Measurements from ENCODE around the gene SDK2. TPM values are rescaled to one million over a fixed set of nuclear protein-coding genes. Genes with fewer than 3 reads are reported as not detected.
A peak's percentile ranks its signal among the peaks of the same experiment; 100 is the strongest.
"Not testable (repeated sequence)": the region's sequence is repeated elsewhere in the genome, so short reads cannot be mapped to it uniquely, and the experiment has no call there.

SDK2 gene
- total and polyA plus RNA-seq, 7 experiments from 2014 or later = 0.64 to 14.1 (median 8.2) TPM

DNA sequence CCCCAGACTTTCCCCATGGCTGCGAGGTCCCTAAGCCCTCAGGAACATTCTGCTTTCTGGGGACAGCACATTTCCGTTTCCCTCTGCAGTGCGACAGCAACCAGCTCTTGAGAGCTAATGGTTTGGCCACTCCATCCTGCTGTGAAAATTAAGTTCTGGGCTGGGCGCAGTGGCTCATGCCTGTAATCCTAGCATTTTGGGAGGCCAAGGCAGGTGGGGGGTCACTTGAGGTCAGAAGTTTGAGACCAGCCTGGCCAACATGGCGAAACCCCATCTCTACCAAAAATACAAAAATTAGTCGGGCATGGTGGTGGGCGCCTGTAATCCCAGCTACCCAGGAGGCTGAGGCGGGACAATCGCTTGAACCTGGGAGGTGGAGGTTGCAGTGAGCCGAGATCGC is 331.4 kb downstream of the SDK2 start:
- peaks cover 9 to 10% of the 10 kb centered on the region in 2 donors for H3K4me1 ChIP-seq (ENCODE audit: control insufficient read depth in 2 of 2, insufficient read depth in 2 of 2, low read length in 2 of 2)
- H3K9me3 Mint-ChIP-seq; H3K9me3 ChIP-seq (ENCODE audit: control insufficient read depth in 2 of 3, low read length in 3 of 3); H3K27ac ChIP-seq (ENCODE audit: low read depth, low read length); DNase-seq; POLR2A ChIA-PET; ATAC-seq; H3K27me3 ChIP-seq (ENCODE audit: control insufficient read depth in 2 of 2, insufficient read depth in 2 of 2, low read length in 2 of 2); H3K4me3 ChIP-seq (ENCODE audit: low read length); H3K36me3 Mint-ChIP-seq; H3K36me3 ChIP-seq (ENCODE audit: control insufficient read depth in 2 of 3, insufficient read depth in 3 of 3, low read length in 3 of 3): not testable (repeated sequence)
- Mint-ChIP-seq H3K4me3 (peak overlapping the region; percentile 65 to 91 (median 87)), H3K27ac (peak overlapping the region in 5 of 9 donors; percentile 31 to 86 (median 60)), H3K27me3 (peaks cover 0 to 13% (median 0%) of the 10 kb centered on the region in 5 donors), H3K4me1 (peaks cover 8 to 19% (median 13%) of the 10 kb centered on the region in 7 donors)
- intact Hi-C loops (cut with micrococcal nuclease) = loop anchor here (1.0 to 5.0 kb wide), 5 partner anchors 81 to 889 kb away; partner anchors contain the start of genes SLC39A11 (in 2 of the 2) and RPL38 (in 1 of the 2)
- CTCF ChIA-PET = interaction anchor here (0.7 kb wide), 1 partner anchor 89 kb away, joined by 3 read pairs; no protein-coding TSS in a partner anchor

DNA sequence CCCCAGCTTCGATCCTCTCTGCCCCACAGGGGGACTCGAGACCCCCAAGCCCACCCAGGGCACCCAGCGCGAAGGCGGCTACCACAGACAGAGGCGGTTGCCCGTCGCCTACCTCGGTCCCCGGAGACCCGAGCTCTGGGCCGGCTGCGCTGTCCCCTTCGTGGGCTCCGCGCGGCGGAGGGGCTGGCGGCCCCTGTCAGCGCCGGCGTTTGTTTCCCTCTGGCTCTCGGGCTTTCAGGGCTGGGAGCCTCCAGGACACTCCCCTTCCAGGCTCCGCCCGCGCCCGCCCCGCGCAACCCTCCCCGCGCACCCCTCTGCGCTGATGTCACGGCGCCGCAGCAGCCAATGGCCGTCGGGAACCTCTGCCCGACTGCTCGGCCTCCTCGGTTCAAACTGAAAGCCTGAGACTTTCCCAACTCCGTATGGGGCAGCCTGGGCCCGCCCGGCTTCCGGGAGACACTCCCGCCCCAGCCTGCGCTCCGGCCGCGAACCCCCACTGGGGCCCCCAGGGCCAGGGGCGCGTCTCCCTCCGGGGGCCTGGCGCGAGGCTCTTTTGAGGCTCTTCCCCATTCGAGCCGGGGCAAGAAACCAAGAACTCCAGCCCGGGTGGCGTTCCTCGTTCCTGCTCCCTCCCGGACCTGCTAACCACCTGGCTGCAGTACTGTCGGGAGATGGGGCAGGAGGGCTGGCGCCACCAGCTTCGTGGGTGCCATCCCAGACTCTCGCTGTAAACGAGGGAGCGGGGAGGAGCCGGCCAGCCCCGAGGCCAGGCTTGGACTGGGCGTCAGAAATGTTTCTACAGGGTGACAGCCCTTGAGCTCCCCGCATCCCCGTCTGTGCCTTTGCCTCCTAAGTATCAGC is 332.2 kb downstream of the SDK2 start, which contains the start of gene CDC42EP4:
TSS of gene CDC42EP4 (minus strand) at position 221 of the 861 bp plus-strand sequence. CDS start 25,501 bp downstream, outside the sequence.
- H3K4me3 Mint-ChIP-seq = peak within 1 kb of the TSS; percentile 84 to 91 (median 88)
- peak within 1 kb of the TSS in 8 of 9 donors; percentile 5 to 86 (median 62) for H3K27ac Mint-ChIP-seq
- peaks cover 9 to 10% of the 10 kb centered on the region in 2 donors for H3K4me1 ChIP-seq (ENCODE audit: control insufficient read depth in 2 of 2, insufficient read depth in 2 of 2, low read length in 2 of 2)
- peaks cover 0 to 1% (median 0%) of the 10 kb centered on the region in 11 donors for H3K9me3 Mint-ChIP-seq
- peak; percentile 70 to 89 (median 76) for DNase-seq
- H3K27me3 Mint-ChIP-seq = peaks cover 0 to 13% (median 0%) of the 10 kb centered on the region in 5 donors
- ChIA-PET CTCF (interaction anchor here (0.7 to 1.3 kb wide), 2 partner anchors 89 to 585 kb away, joined by 3 to 5 read pairs; no protein-coding TSS in a partner anchor), POLR2A (interaction anchor here (0.8 kb wide), 1 partner anchor 118 kb away, joined by 3 read pairs; no protein-coding TSS in a partner anchor)
- intact Hi-C loops (cut with micrococcal nuclease) = loop anchor here (1.0 to 5.0 kb wide), 8 partner anchors 58 to 890 kb away; partner anchors contain the start of genes SLC39A11 (in 2 of the 2) and RPL38 (in 1 of the 2)
- peak; percentile 94 for ATAC-seq
- H3K27me3 ChIP-seq (ENCODE audit: control insufficient read depth in 2 of 2, insufficient read depth in 2 of 2, low read length in 2 of 2) = no peaks in the 10 kb centered on the region
- H3K36me3 ChIP-seq (ENCODE audit: control insufficient read depth in 2 of 3, insufficient read depth in 3 of 3, low read length in 3 of 3) = peaks cover 0 to 7% (median 0%) of the 10 kb centered on the region in 3 experiments
- H3K4me1 Mint-ChIP-seq = peaks cover 8 to 19% (median 13%) of the 10 kb centered on the region in 7 donors
- H3K27ac ChIP-seq (ENCODE audit: low read depth, low read length) = peak within 1 kb of the TSS; percentile 75
- H3K9me3 ChIP-seq (ENCODE audit: control insufficient read depth in 2 of 3, low read length in 3 of 3) = no peaks in the 10 kb centered on the region
- H3K36me3 Mint-ChIP-seq = no peaks in the 10 kb centered on the region
- peak within 1 kb of the TSS; percentile 80 for H3K4me3 ChIP-seq (ENCODE audit: low read length)

GRCh38 chr17:73311428-73311780 is 332.8 kb downstream of the SDK2 start:
- no peaks in the 10 kb centered on the region for H3K36me3 Mint-ChIP-seq
- peaks cover 0 to 13% (median 0%) of the 10 kb centered on the region in 5 donors for H3K27me3 Mint-ChIP-seq
- ChIA-PET CTCF (interaction anchor here (1.3 kb wide), 1 partner anchor 584 kb away, joined by 5 read pairs; no protein-coding TSS in a partner anchor), POLR2A (no interaction called here)
- Histone ChIP-seq H3K4me3 (ENCODE audit: low read length) (peak overlapping the region; percentile 80), H3K4me1 (ENCODE audit: control insufficient read depth in 2 of 2, insufficient read depth in 2 of 2, low read length in 2 of 2) (peaks cover 9 to 10% of the 10 kb centered on the region in 2 donors), H3K27me3 (ENCODE audit: control insufficient read depth in 2 of 2, insufficient read depth in 2 of 2, low read length in 2 of 2) (no peaks in the 10 kb centered on the region), H3K36me3 (ENCODE audit: control insufficient read depth in 2 of 3, insufficient read depth in 3 of 3, low read length in 3 of 3) (peaks cover 0 to 7% (median 0%) of the 10 kb centered on the region in 3 experiments), H3K27ac (ENCODE audit: low read depth, low read length) (peak overlapping the region; percentile 75), H3K9me3 (ENCODE audit: control insufficient read depth in 2 of 3, low read length in 3 of 3) (no peaks in the 10 kb centered on the region)
- intact Hi-C loops (cut with micrococcal nuclease) = loop anchor here (1.0 to 5.0 kb wide), 7 partner anchors 59 to 891 kb away; partner anchors contain the start of genes SLC39A11 (in 2 of the 2) and RPL38 (in 1 of the 2)
- H3K9me3 Mint-ChIP-seq = peaks cover 0 to 1% (median 0%) of the 10 kb centered on the region in 11 donors
- peak overlapping the region in 5 of 9 donors; percentile 12 to 74 (median 43) for H3K27ac Mint-ChIP-seq
- H3K4me3 Mint-ChIP-seq = peak overlapping the region; percentile 84 to 91 (median 88)
- DNase-seq (peak in 3 of 9 donors; percentile 17 to 47 (median 22)), ATAC-seq (peak; percentile 2)
- H3K4me1 Mint-ChIP-seq = peaks cover 8 to 19% (median 13%) of the 10 kb centered on the region in 7 donors

DNA sequence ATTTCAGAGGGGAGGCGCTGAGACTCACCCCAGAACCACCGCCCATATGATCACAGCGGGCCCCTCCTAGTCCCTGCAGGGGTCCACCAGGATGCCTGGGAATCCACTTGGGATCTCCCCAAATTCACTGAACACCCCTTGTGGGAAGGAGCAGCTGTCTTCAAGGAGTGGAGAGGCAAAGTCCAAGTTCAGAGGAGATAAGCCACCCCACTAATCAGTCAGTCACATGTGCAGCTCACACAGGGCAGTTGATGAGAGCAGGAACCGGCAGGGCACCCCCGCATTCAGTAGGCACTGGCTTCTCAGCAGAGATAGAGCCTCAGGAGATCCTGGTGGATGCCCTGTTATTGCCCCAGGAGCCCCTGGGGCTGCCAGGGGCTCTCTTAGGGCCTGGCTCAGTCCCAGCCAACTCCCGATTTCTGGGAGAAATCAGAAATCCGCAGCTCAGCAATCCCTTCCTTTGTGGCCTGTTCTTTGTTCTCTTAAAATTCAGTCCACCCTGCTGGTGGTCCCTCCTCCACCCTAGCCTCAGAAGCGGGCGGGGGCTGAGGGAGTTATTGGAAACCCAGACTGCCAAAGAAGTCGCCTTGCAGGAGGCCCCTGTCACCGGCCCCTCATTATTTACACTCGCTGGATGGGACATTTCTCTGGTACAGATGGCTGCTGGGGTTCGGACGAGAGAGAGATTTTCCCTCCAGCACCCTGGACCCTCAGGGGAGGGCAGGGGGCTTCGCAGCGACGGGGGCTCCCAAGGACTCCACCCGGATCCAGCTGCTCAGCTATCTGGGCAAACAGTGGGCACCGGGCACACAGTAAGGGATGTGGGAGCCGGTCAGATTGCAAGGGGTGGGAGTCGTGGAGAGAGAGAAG is 334.3 kb downstream of the SDK2 start:
- peaks cover 0 to 7% (median 0%) of the 10 kb centered on the region in 3 experiments for H3K36me3 ChIP-seq (ENCODE audit: control insufficient read depth in 2 of 3, insufficient read depth in 3 of 3, low read length in 3 of 3)
- DNase-seq (peak in 1 of 9 donors; percentile 6), ATAC-seq (no peak)
- peak overlapping the region; percentile 56 to 91 (median 67) for H3K27ac Mint-ChIP-seq
- peaks cover 9 to 19% (median 13%) of the 10 kb centered on the region in 7 donors for H3K4me1 Mint-ChIP-seq
- H3K27me3 Mint-ChIP-seq = peaks cover 0 to 13% (median 0%) of the 10 kb centered on the region in 5 donors
- peaks cover 0 to 1% (median 0%) of the 10 kb centered on the region in 11 donors for H3K9me3 Mint-ChIP-seq
- H3K27me3 ChIP-seq (ENCODE audit: control insufficient read depth in 2 of 2, insufficient read depth in 2 of 2, low read length in 2 of 2) = no peaks in the 10 kb centered on the region
- no peaks in the 10 kb centered on the region for H3K9me3 ChIP-seq (ENCODE audit: control insufficient read depth in 2 of 3, low read length in 3 of 3)
- peaks cover 9 to 10% of the 10 kb centered on the region in 2 donors for H3K4me1 ChIP-seq (ENCODE audit: control insufficient read depth in 2 of 2, insufficient read depth in 2 of 2, low read length in 2 of 2)
- H3K36me3 Mint-ChIP-seq = no peaks in the 10 kb centered on the region
- peak overlapping the region; percentile 59 for H3K27ac ChIP-seq (ENCODE audit: low read depth, low read length)
- H3K4me3 Mint-ChIP-seq = peak overlapping the region; percentile 81 to 91 (median 86)
- ChIA-PET POLR2A (no interaction called here), CTCF (interaction anchor here (1.2 to 1.3 kb wide), 2 partner anchors 10 to 583 kb away, joined by 3 to 5 read pairs; no protein-coding TSS in a partner anchor)
- intact Hi-C loops (cut with micrococcal nuclease) = loop anchor here (2.0 to 5.0 kb wide), 4 partner anchors 218 to 892 kb away; partner anchors contain the start of genes SLC39A11 (in 2 of the 2) and RPL38 (in 1 of the 2)
- H3K4me3 ChIP-seq (ENCODE audit: low read length) = peak overlapping the region; percentile 80

DNA sequence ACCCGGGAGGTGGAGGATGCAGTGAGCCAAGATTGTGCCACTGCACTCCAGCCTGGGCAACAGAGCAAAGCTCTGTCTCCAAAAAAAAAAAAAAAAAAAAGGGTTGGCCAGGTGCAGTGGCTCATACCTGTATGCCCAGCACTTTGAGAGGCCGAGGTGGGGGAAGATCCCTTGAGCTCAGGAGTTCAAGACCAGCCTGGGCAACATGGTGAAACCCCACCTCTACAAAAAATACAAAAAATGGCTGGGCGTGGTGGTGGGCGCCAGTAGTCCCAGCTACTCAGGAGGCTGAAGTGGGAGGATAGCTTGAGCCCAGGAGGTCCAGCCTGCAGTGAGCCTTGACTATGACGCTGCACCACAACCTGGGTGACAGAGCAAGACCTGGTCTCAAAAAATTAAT is 335.3 kb downstream of the SDK2 start:
- H3K36me3 ChIP-seq (ENCODE audit: control insufficient read depth in 2 of 3, insufficient read depth in 3 of 3, low read length in 3 of 3); H3K27ac ChIP-seq (ENCODE audit: low read depth, low read length); H3K27ac Mint-ChIP-seq; DNase-seq; intact Hi-C loops (cut with micrococcal nuclease); H3K9me3 ChIP-seq (ENCODE audit: control insufficient read depth in 2 of 3, low read length in 3 of 3); ATAC-seq; H3K4me3 ChIP-seq (ENCODE audit: low read length); H3K36me3 Mint-ChIP-seq; H3K27me3 ChIP-seq (ENCODE audit: control insufficient read depth in 2 of 2, insufficient read depth in 2 of 2, low read length in 2 of 2); H3K9me3 Mint-ChIP-seq: not testable (repeated sequence)
- H3K4me1 ChIP-seq (ENCODE audit: control insufficient read depth in 2 of 2, insufficient read depth in 2 of 2, low read length in 2 of 2) = peaks cover 9 to 10% of the 10 kb centered on the region in 2 donors
- POLR2A ChIA-PET = interaction anchor here (0.7 kb wide), 1 partner anchor 1523 kb away, joined by 3 read pairs; no protein-coding TSS in a partner anchor
- Mint-ChIP-seq H3K4me1 (peaks cover 9 to 19% (median 14%) of the 10 kb centered on the region in 7 donors), H3K4me3 (peak overlapping the region in 2 of 10 donors; percentile 88 to 91), H3K27me3 (peaks cover 0 to 13% (median under 1%) of the 10 kb centered on the region in 5 donors)
- CTCF ChIA-PET = interaction anchor here (1.4 kb wide), 1 partner anchor 61 kb away, joined by 3 read pairs; no protein-coding TSS in a partner anchor

All from naive thymus-derived CD4-positive, alpha-beta T cell (primary cell).